ENCODE measurements around the gene EPB42. TPM values are rescaled to one million over a fixed set of nuclear protein-coding genes. Genes with fewer than 3 reads are reported as not detected.

EPB42 gene
- total RNA-seq, 1 experiment from 2014 or later, result not detected

DNA sequence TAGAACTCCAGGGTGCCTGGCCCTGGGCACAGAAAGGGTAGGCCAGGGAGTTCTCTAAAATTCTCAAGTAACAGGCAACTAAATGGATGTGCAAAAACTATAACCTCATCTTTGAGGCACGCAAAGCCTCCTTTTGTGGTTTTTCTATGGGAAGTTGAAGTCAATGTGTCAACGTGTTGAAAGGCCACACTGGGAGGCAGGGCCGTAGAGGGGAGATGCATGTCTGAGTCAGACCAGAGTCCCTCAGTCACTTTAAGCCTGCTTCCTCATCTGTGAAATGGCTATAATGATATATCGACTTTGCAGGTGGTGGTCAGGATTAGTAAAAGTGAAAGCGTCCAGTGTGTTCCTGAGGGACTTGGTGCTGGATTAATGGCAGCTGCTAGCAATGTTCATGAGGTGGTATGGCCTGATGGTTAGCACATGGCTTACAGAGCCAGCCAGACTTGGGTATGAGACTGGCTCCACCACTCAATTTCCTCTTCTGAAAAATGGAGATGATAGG lies 28.9 kb upstream of the EPB42 start:
- ATAC-seq (peak; percentile 18; the same call in 1 of the 2 replicates), DNase-seq (peak; percentile 57)
- no peaks in the 10 kb centered on the region for H3F3A ChIP-seq (ENCODE audit: low read length, unreplicated experiment)
- H3K27me3 ChIP-seq (ENCODE audit: low read length), result no peaks in the 10 kb centered on the region
- ChIA-PET CTCF (no interaction called here), POLR2A (ENCODE audit: unreplicated experiment) (no interaction called here)
- H3K9ac ChIP-seq (ENCODE audit: low read length), result no peak overlapping the region
- intact Hi-C loops (cut with micrococcal nuclease), result no loop called here
- H3K4me1 ChIP-seq (ENCODE audit: insufficient read depth, low read length), result peaks cover 18% of the 10 kb centered on the region
- H2AFZ ChIP-seq (ENCODE audit: low read length), result no peak overlapping the region
- peak overlapping the region; percentile 29 for H3K27ac ChIP-seq (ENCODE audit: low read length)
- 0 out of 2 replicates have a peak, but pooled peaks cover 4% of the 10 kb centered on the region for H3K9me2 ChIP-seq (replicated peaks; ENCODE audit: low read length)
- H3K9me3 ChIP-seq (ENCODE audit: low read length), result no peaks in the 10 kb centered on the region
- BruUV-seq (replicated peaks), result no TSS peak
- no peaks in the 10 kb centered on the region for H4K20me1 ChIP-seq (ENCODE audit: low read length)
- H3K79me2 ChIP-seq (ENCODE audit: low read length), result no peaks in the 10 kb centered on the region
- no peaks in the 10 kb centered on the region for H3K36me3 ChIP-seq (ENCODE audit: low read depth, low read length)
- no peak for TF ChIP-seq EZH2 (IDR thresholded peaks at IDR 0.05; ENCODE audit: low read length, unreplicated experiment)
- TF ChIP-seq EZH2phosphoT487 (IDR thresholded peaks at IDR 0.05; ENCODE audit: borderline replicate concordance, low read length), result no peak
- TF ChIP-seq, protein P1, sequence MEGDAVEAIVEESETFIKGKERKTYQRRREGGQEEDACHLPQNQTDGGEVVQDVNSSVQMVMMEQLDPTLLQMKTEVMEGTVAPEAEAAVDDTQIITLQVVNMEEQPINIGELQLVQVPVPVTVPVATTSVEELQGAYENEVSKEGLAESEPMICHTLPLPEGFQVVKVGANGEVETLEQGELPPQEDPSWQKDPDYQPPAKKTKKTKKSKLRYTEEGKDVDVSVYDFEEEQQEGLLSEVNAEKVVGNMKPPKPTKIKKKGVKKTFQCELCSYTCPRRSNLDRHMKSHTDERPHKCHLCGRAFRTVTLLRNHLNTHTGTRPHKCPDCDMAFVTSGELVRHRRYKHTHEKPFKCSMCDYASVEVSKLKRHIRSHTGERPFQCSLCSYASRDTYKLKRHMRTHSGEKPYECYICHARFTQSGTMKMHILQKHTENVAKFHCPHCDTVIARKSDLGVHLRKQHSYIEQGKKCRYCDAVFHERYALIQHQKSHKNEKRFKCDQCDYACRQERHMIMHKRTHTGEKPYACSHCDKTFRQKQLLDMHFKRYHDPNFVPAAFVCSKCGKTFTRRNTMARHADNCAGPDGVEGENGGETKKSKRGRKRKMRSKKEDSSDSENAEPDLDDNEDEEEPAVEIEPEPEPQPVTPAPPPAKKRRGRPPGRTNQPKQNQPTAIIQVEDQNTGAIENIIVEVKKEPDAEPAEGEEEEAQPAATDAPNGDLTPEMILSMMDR (conservative IDR thresholded peaks at IDR 0.05; ENCODE audit: low read depth, low read length), result no peak
- peak overlapping the region; percentile 32 for H3K4me2 ChIP-seq (ENCODE audit: low read length)
- H3K4me3 ChIP-seq (ENCODE audit: low read length), result no peak overlapping the region

DNA sequence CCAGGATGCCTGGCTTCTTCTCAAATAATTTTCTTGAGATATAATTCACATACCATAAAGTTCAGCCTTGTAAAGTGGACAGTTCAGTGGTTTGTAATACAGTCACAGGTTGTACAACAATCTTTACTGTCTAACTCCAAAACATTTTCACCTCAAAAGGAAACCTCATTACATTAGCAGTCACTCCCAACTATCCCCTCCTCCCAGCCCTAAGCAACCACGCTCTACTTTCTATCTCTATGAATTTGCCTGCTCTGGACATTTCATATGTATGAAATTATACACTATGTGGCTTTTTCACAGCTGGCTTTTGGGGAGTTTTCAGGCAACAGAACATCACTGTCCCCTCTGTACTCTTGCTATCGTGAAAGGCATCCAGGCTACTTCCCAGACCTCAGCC lies 28.4 kb upstream of the EPB42 start:
- DNase-seq, result no peak
- ChIA-PET POLR2A (ENCODE audit: unreplicated experiment) (no interaction called here), CTCF (no interaction called here)
- TF ChIP-seq EZH2phosphoT487 (IDR thresholded peaks at IDR 0.05; ENCODE audit: borderline replicate concordance, low read length) (no peak), EZH2 (IDR thresholded peaks at IDR 0.05; ENCODE audit: low read length, unreplicated experiment) (no peak)
- no peak overlapping the region for H2AFZ ChIP-seq (ENCODE audit: low read length)
- H3K27me3 ChIP-seq (ENCODE audit: low read length), result no peaks in the 10 kb centered on the region
- no peaks in the 10 kb centered on the region for H3K36me3 ChIP-seq (ENCODE audit: low read depth, low read length)
- H3K9me3 ChIP-seq (ENCODE audit: low read length), result no peaks in the 10 kb centered on the region
- H3K4me3 ChIP-seq (ENCODE audit: low read length), result no peak overlapping the region
- peak overlapping the region; percentile 32 for H3K4me2 ChIP-seq (ENCODE audit: low read length)
- no peaks in the 10 kb centered on the region for H3K79me2 ChIP-seq (ENCODE audit: low read length)
- no peak for ATAC-seq
- intact Hi-C loops (cut with micrococcal nuclease), result no loop called here
- H3K9me2 ChIP-seq (replicated peaks; ENCODE audit: low read length), result 0 out of 2 replicates have a peak, but pooled peaks cover 4% of the 10 kb centered on the region
- BruUV-seq (replicated peaks), result no TSS peak
- H3K9ac ChIP-seq (ENCODE audit: low read length), result no peak overlapping the region
- H3K27ac ChIP-seq (ENCODE audit: low read length), result peak overlapping the region; percentile 29
- peaks cover 19% of the 10 kb centered on the region for H3K4me1 ChIP-seq (ENCODE audit: insufficient read depth, low read length)
- no peaks in the 10 kb centered on the region for H3F3A ChIP-seq (ENCODE audit: low read length, unreplicated experiment)
- H4K20me1 ChIP-seq (ENCODE audit: low read length), result no peaks in the 10 kb centered on the region

GRCh38 chr15:43246261-43246774 lies 25.5 kb upstream of the EPB42 start:
- no peaks in the 10 kb centered on the region for H3K27me3 ChIP-seq (ENCODE audit: low read length)

More at GRCh38 chr15:43246261-43246774, 25.5 kb upstream of the EPB42 start:
- no peaks in the 10 kb centered on the region for H3K9me2 ChIP-seq (replicated peaks; ENCODE audit: low read length)
- no peak for DNase-seq
- no peak for ATAC-seq
- no peaks in the 10 kb centered on the region for H3F3A ChIP-seq (ENCODE audit: low read length, unreplicated experiment)
- H3K4me2 ChIP-seq (ENCODE audit: low read length), result no peak overlapping the region
- ChIA-PET CTCF (no interaction called here), POLR2A (ENCODE audit: unreplicated experiment) (no interaction called here)
- H3K27ac ChIP-seq (ENCODE audit: low read length), result no peak overlapping the region
- intact Hi-C loops (cut with micrococcal nuclease), result no loop called here
- H2AFZ ChIP-seq (ENCODE audit: low read length), result no peak overlapping the region
- peaks cover 21% of the 10 kb centered on the region for H3K4me1 ChIP-seq (ENCODE audit: insufficient read depth, low read length)
- TF ChIP-seq EZH2 (IDR thresholded peaks at IDR 0.05; ENCODE audit: low read length, unreplicated experiment) (no peak), EZH2phosphoT487 (IDR thresholded peaks at IDR 0.05; ENCODE audit: borderline replicate concordance, low read length) (no peak)
- TF ChIP-seq, protein P1 (conservative IDR thresholded peaks at IDR 0.05; ENCODE audit: low read depth, low read length), result no peak
- no peaks in the 10 kb centered on the region for H3K9me3 ChIP-seq (ENCODE audit: low read length)
- H3K4me3 ChIP-seq (ENCODE audit: low read length), result no peak overlapping the region
- no peak overlapping the region for H3K9ac ChIP-seq (ENCODE audit: low read length)
- no peaks in the 10 kb centered on the region for H3K79me2 ChIP-seq (ENCODE audit: low read length)
- H4K20me1 ChIP-seq (ENCODE audit: low read length), result no peaks in the 10 kb centered on the region
- BruUV-seq (replicated peaks), result no TSS peak
- H3K36me3 ChIP-seq (ENCODE audit: low read depth, low read length), result no peaks in the 10 kb centered on the region

All from PC-3 (cell line).